ENCODE data around the gene EEF1A1. TPM values are rescaled to one million over a fixed set of nuclear protein-coding genes. Genes with fewer than 3 reads are reported as not detected.
A peak's percentile ranks its signal among the peaks of the same experiment; 100 is the strongest.
"Not testable (repeated sequence)": the region's sequence is repeated elsewhere in the genome, so short reads cannot be mapped to it uniquely, and the experiment has no call there.

The EEF1A1 gene
- total RNA-seq, 1 experiment from 2014 or later = 6,057 TPM

- TF ChIP-seq CTCF (conservative IDR thresholded peaks at IDR 0.05; ENCODE audit: low read depth, low read length) (no peak), EZH2phosphoT487 (IDR thresholded peaks at IDR 0.05; ENCODE audit: borderline replicate concordance, low read length) (no peak), EZH2 (IDR thresholded peaks at IDR 0.05; ENCODE audit: low read length, unreplicated experiment) (no peak)
- Histone ChIP-seq H3K4me2 (ENCODE audit: low read length) (peak overlapping the region; percentile 88), H3K4me3 (ENCODE audit: low read length) (peak overlapping the region; percentile 93), H3F3A (ENCODE audit: low read length, unreplicated experiment) (peaks cover 39% of the 10 kb centered on the region), H3K27me3 (ENCODE audit: low read length) (no peaks in the 10 kb centered on the region), H3K9me2 (replicated peaks; ENCODE audit: low read length) (no peaks in the 10 kb centered on the region), H3K9me3 (ENCODE audit: low read length) (no peaks in the 10 kb centered on the region), H3K9ac (ENCODE audit: low read length) (peak overlapping the region; percentile 100), H3K79me2 (ENCODE audit: low read length) (peaks cover 75% of the 10 kb centered on the region), H2AFZ (ENCODE audit: low read length) (no peak overlapping the region), H4K20me1 (ENCODE audit: low read length) (peaks cover 45% of the 10 kb centered on the region), H3K27ac (ENCODE audit: low read length) (peak overlapping the region; percentile 91), H3K4me1 (ENCODE audit: insufficient read depth, low read length) (peaks cover 34% of the 10 kb centered on the region), H3K36me3 (ENCODE audit: low read depth, low read length) (peaks cover 52% of the 10 kb centered on the region)
- CTCF ChIA-PET = no interaction called here
- DNase-seq = peak; percentile 43
- no TSS peak for BruUV-seq (replicated peaks)
- intact Hi-C loops (cut with micrococcal nuclease) = loop anchor here (2.0 kb wide), 1 partner anchor 135 kb away; no protein-coding TSS in a partner anchor
- POLR2A ChIA-PET (ENCODE audit: unreplicated experiment) = interaction anchor here (0.6 to 3.1 kb wide), 4 partner anchors 60 to 92 kb away, joined by 3 to 51 read pairs (median 12); no protein-coding TSS in a partner anchor
- no peak for ATAC-seq
These were observed 725 bp downstream of the EEF1A1 start for GRCh38 chr6:73519926-73520687.

GRCh38 chr6:73518982-73519881 lies 1.6 kb downstream of the EEF1A1 start:
- peaks cover 48% of the 10 kb centered on the region for H3F3A ChIP-seq (ENCODE audit: low read length, unreplicated experiment)
- peaks cover 56% of the 10 kb centered on the region for H3K36me3 ChIP-seq (ENCODE audit: low read depth, low read length)
- intact Hi-C loops (cut with micrococcal nuclease); H3K9me3 ChIP-seq (ENCODE audit: low read length); ATAC-seq; H3K9me2 ChIP-seq (replicated peaks; ENCODE audit: low read length); H3K27me3 ChIP-seq (ENCODE audit: low read length); CTCF ChIA-PET; H2AFZ ChIP-seq (ENCODE audit: low read length); DNase-seq: not testable (repeated sequence)
- BruUV-seq (replicated peaks) = TSS peak; percentile 31
- H3K9ac ChIP-seq (ENCODE audit: low read length) = peak overlapping the region; percentile 100
- H3K79me2 ChIP-seq (ENCODE audit: low read length) = peaks cover 75% of the 10 kb centered on the region
- H4K20me1 ChIP-seq (ENCODE audit: low read length) = peaks cover 50% of the 10 kb centered on the region
- H3K4me3 ChIP-seq (ENCODE audit: low read length) = peak overlapping the region; percentile 93
- peak overlapping the region; percentile 88 for H3K4me2 ChIP-seq (ENCODE audit: low read length)
- peaks cover 32% of the 10 kb centered on the region for H3K4me1 ChIP-seq (ENCODE audit: insufficient read depth, low read length)
- POLR2A ChIA-PET (ENCODE audit: unreplicated experiment) = interaction anchor here (3.1 kb wide), 1 partner anchor 61 kb away, joined by 51 read pairs; no protein-coding TSS in a partner anchor
- peak overlapping the region; percentile 91 for H3K27ac ChIP-seq (ENCODE audit: low read length)

- H3K4me2 ChIP-seq (ENCODE audit: low read length) = peak overlapping the region; percentile 88
- POLR2A ChIA-PET (ENCODE audit: unreplicated experiment); BruUV-seq (replicated peaks); H3K9me2 ChIP-seq (replicated peaks; ENCODE audit: low read length); ATAC-seq; DNase-seq; H2AFZ ChIP-seq (ENCODE audit: low read length); CTCF ChIA-PET; intact Hi-C loops (cut with micrococcal nuclease); H3K27me3 ChIP-seq (ENCODE audit: low read length); H3K9me3 ChIP-seq (ENCODE audit: low read length): not testable (repeated sequence)
- peak overlapping the region; percentile 93 for H3K4me3 ChIP-seq (ENCODE audit: low read length)
- H3K36me3 ChIP-seq (ENCODE audit: low read depth, low read length) = peaks cover 56% of the 10 kb centered on the region
- peaks cover 26% of the 10 kb centered on the region for H3K4me1 ChIP-seq (ENCODE audit: insufficient read depth, low read length)
- H3K9ac ChIP-seq (ENCODE audit: low read length) = peak overlapping the region; percentile 100
- peak overlapping the region; percentile 91; the same call in 1 of the 2 replicates for H3K27ac ChIP-seq (ENCODE audit: low read length)
- H3F3A ChIP-seq (ENCODE audit: low read length, unreplicated experiment) = peaks cover 49% of the 10 kb centered on the region
- peaks cover 50% of the 10 kb centered on the region for H4K20me1 ChIP-seq (ENCODE audit: low read length)
- H3K79me2 ChIP-seq (ENCODE audit: low read length) = peaks cover 66% of the 10 kb centered on the region
These were observed 2.5 kb downstream of the EEF1A1 start for GRCh38 chr6:73518100-73518981.
